ENCODE data around the gene APCDD1L.

DNA sequence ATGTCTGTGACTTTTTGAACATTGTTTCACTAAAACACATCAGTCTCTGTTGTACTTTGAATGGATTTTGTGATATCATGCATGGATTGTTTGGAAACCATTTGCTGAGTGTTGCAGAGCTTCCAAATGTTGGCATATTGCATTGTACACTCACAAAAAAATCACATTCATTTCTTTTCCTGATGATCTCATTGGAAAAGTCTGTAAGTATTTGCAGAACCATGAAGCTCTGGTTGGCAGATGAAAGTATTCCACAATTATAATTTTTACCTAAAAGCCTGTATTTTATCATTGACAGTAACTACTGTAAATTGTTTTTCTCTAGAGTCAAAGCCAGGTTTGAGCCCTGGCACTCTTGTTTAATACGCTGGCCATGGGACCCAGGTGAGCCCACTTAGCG is 84.1 kb downstream of the APCDD1L start:
- no peak for TF ChIP-seq TAF1 (IDR thresholded peaks at IDR 0.05; ENCODE audit: low read depth)
- TF ChIP-seq EP300 (IDR thresholded peaks at IDR 0.05; ENCODE audit: borderline replicate concordance) = no peak
- TF ChIP-seq CEBPB (IDR thresholded peaks at IDR 0.05) = no peak
- TF ChIP-seq, protein P1, sequence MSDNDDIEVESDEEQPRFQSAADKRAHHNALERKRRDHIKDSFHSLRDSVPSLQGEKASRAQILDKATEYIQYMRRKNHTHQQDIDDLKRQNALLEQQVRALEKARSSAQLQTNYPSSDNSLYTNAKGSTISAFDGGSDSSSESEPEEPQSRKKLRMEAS (IDR thresholded peaks at IDR 0.05) = no peak
- no peak for TF ChIP-seq CREB1 (IDR thresholded peaks at IDR 0.05; ENCODE audit: low read depth)
- TF ChIP-seq RAD21 (IDR thresholded peaks at IDR 0.05; ENCODE audit: low read depth) = no peak

Data from Ishikawa (cell line).